ENCODE measurements around the gene NLGN1. TPM values are rescaled to one million over a fixed set of nuclear protein-coding genes. Genes with fewer than 3 reads are reported as not detected.
A peak's percentile ranks its signal among the peaks of the same experiment; 100 is the strongest.

The NLGN1 gene
- total and polyA plus RNA-seq, 5 donors: 0.48 to 2.2 (median 0.97) TPM

GRCh38 chr3:174122411-174122810, 724.9 kb downstream of the NLGN1 start:
- ATAC-seq (no peak), DNase-seq (no peak)
- Histone ChIP-seq H3K27ac (ENCODE audit: low read length) (no peak overlapping the region), H3K9me3 (ENCODE audit: control insufficient read depth, low read length) (no peaks in the 10 kb centered on the region), H3K4me1 (ENCODE audit: control insufficient read depth, insufficient read depth, low read length) (no peaks in the 10 kb centered on the region), H3K27me3 (ENCODE audit: control insufficient read depth, insufficient read depth) (no peaks in the 10 kb centered on the region), H3K4me3 (ENCODE audit: low read length) (no peak overlapping the region)
- 80% methylated on average over 2 of the region's 2 CpGs for WGBS
- intact Hi-C loops (cut with DNase I): no loop called here

- no peaks in the 10 kb centered on the region for H3K9me3 ChIP-seq (ENCODE audit: control insufficient read depth, low read length)
- no peaks in the 10 kb centered on the region for H3K27me3 ChIP-seq (ENCODE audit: control insufficient read depth, insufficient read depth)
- H3K27ac ChIP-seq (ENCODE audit: low read length): no peak overlapping the region
- no peaks in the 10 kb centered on the region for H3K4me1 ChIP-seq (ENCODE audit: control insufficient read depth, insufficient read depth, low read length)
- DNase-seq: no peak
- H3K4me3 ChIP-seq (ENCODE audit: low read length): no peak overlapping the region
- WGBS: 58% methylated on average over 2 of the region's 2 CpGs
- intact Hi-C loops (cut with DNase I): no loop called here
- peak in 1 of 2 donors; percentile 40 for ATAC-seq
Observed at GRCh38 chr3:174125267-174125824, 727.8 kb downstream of the NLGN1 start.

- H3K9me3 ChIP-seq (ENCODE audit: control insufficient read depth, low read length): no peaks in the 10 kb centered on the region
- no peaks in the 10 kb centered on the region for H3K27me3 ChIP-seq (ENCODE audit: control insufficient read depth, insufficient read depth)
- 83% methylated on average over 4 of the region's 4 CpGs for WGBS
- H3K4me3 ChIP-seq (ENCODE audit: low read length): no peak overlapping the region
- intact Hi-C loops (cut with DNase I): no loop called here
- ATAC-seq: no peak
- no peak for DNase-seq
- H3K4me1 ChIP-seq (ENCODE audit: control insufficient read depth, insufficient read depth, low read length): no peaks in the 10 kb centered on the region
- H3K27ac ChIP-seq (ENCODE audit: low read length): no peak overlapping the region
Observed at GRCh38 chr3:174126990-174127758, 729.6 kb downstream of the NLGN1 start.

GRCh38 chr3:174132006-174132405, 734.5 kb downstream of the NLGN1 start:
- H3K27me3 ChIP-seq (ENCODE audit: control insufficient read depth, insufficient read depth): no peaks in the 10 kb centered on the region
- no peak overlapping the region for H3K4me3 ChIP-seq (ENCODE audit: low read length)
- H3K27ac ChIP-seq (ENCODE audit: low read length): no peak overlapping the region
- H3K4me1 ChIP-seq (ENCODE audit: control insufficient read depth, insufficient read depth, low read length): no peaks in the 10 kb centered on the region
- no peak for DNase-seq
- intact Hi-C loops (cut with DNase I): no loop called here
- no peaks in the 10 kb centered on the region for H3K9me3 ChIP-seq (ENCODE audit: control insufficient read depth, low read length)
- 87% methylated on average over 1 of the region's 1 CpG for WGBS
- no peak for ATAC-seq

GRCh38 chr3:174132421-174133042, 735.0 kb downstream of the NLGN1 start:
- Histone ChIP-seq H3K4me3 (ENCODE audit: low read length) (no peak overlapping the region), H3K9me3 (ENCODE audit: control insufficient read depth, low read length) (no peaks in the 10 kb centered on the region), H3K27ac (ENCODE audit: low read length) (no peak overlapping the region), H3K27me3 (ENCODE audit: control insufficient read depth, insufficient read depth) (no peaks in the 10 kb centered on the region), H3K4me1 (ENCODE audit: control insufficient read depth, insufficient read depth, low read length) (no peaks in the 10 kb centered on the region)
- no peak for ATAC-seq
- no peak for DNase-seq
- intact Hi-C loops (cut with DNase I): no loop called here
- 91% methylated on average over 5 of the region's 5 CpGs for WGBS

GRCh38 chr3:174146008-174146407, 748.5 kb downstream of the NLGN1 start:
- ATAC-seq: no peak
- Histone ChIP-seq H3K27me3 (ENCODE audit: control insufficient read depth, insufficient read depth) (no peaks in the 10 kb centered on the region), H3K27ac (ENCODE audit: low read length) (no peak overlapping the region), H3K4me1 (ENCODE audit: control insufficient read depth, insufficient read depth, low read length) (no peaks in the 10 kb centered on the region), H3K4me3 (ENCODE audit: low read length) (no peak overlapping the region), H3K9me3 (ENCODE audit: control insufficient read depth, low read length) (no peaks in the 10 kb centered on the region)
- WGBS: 94% methylated on average over 1 of the region's 1 CpG
- intact Hi-C loops (cut with DNase I): no loop called here
- DNase-seq: no peak

- H3K27me3 ChIP-seq (ENCODE audit: control insufficient read depth, insufficient read depth): no peaks in the 10 kb centered on the region
- ATAC-seq (no peak), DNase-seq (no peak)
- H3K4me3 ChIP-seq (ENCODE audit: low read length): no peak overlapping the region
- H3K4me1 ChIP-seq (ENCODE audit: control insufficient read depth, insufficient read depth, low read length): no peaks in the 10 kb centered on the region
- intact Hi-C loops (cut with DNase I): no loop called here
- H3K9me3 ChIP-seq (ENCODE audit: control insufficient read depth, low read length): no peaks in the 10 kb centered on the region
- no peak overlapping the region for H3K27ac ChIP-seq (ENCODE audit: low read length)
Observed at GRCh38 chr3:174147798-174148197, 750.3 kb downstream of the NLGN1 start.

GRCh38 chr3:174153871-174154270, 756.3 kb downstream of the NLGN1 start:
- Histone ChIP-seq H3K27ac (ENCODE audit: low read length) (no peak overlapping the region), H3K27me3 (ENCODE audit: control insufficient read depth, insufficient read depth) (no peaks in the 10 kb centered on the region), H3K4me1 (ENCODE audit: control insufficient read depth, insufficient read depth, low read length) (no peaks in the 10 kb centered on the region), H3K4me3 (ENCODE audit: low read length) (no peak overlapping the region), H3K9me3 (ENCODE audit: control insufficient read depth, low read length) (no peaks in the 10 kb centered on the region)
- ATAC-seq: no peak
- 83% methylated on average over 1 of the region's 1 CpG for WGBS
- intact Hi-C loops (cut with DNase I): no loop called here
- DNase-seq: no peak

- H3K4me3 ChIP-seq (ENCODE audit: low read length): peak overlapping the region; percentile 42
- no peak for ATAC-seq
- no peaks in the 10 kb centered on the region for H3K27me3 ChIP-seq (ENCODE audit: control insufficient read depth, insufficient read depth)
- H3K9me3 ChIP-seq (ENCODE audit: control insufficient read depth, low read length): no peaks in the 10 kb centered on the region
- WGBS: 45% methylated on average over 7 of the region's 7 CpGs
- intact Hi-C loops (cut with DNase I): no loop called here
- H3K4me1 ChIP-seq (ENCODE audit: control insufficient read depth, insufficient read depth, low read length): no peaks in the 10 kb centered on the region
- DNase-seq: peak in 1 of 3 donors; percentile 19
- no peak overlapping the region for H3K27ac ChIP-seq (ENCODE audit: low read length)
Observed at GRCh38 chr3:174156200-174156599, 758.7 kb downstream of the NLGN1 start.

GRCh38 chr3:174158674-174159073, 761.1 kb downstream of the NLGN1 start:
- H3K4me1 ChIP-seq (ENCODE audit: control insufficient read depth, insufficient read depth, low read length): no peaks in the 10 kb centered on the region
- no peaks in the 10 kb centered on the region for H3K27me3 ChIP-seq (ENCODE audit: control insufficient read depth, insufficient read depth)
- no peaks in the 10 kb centered on the region for H3K9me3 ChIP-seq (ENCODE audit: control insufficient read depth, low read length)
- DNase-seq: no peak
- ATAC-seq: no peak
- no peak overlapping the region for H3K27ac ChIP-seq (ENCODE audit: low read length)
- H3K4me3 ChIP-seq (ENCODE audit: low read length): no peak overlapping the region
- intact Hi-C loops (cut with DNase I): no loop called here
- 86% methylated on average over 1 of the region's 1 CpG for WGBS

GRCh38 chr3:174159604-174160003, 762.1 kb downstream of the NLGN1 start:
- intact Hi-C loops (cut with DNase I): no loop called here
- Histone ChIP-seq H3K27me3 (ENCODE audit: control insufficient read depth, insufficient read depth) (no peaks in the 10 kb centered on the region), H3K27ac (ENCODE audit: low read length) (no peak overlapping the region), H3K4me3 (ENCODE audit: low read length) (no peak overlapping the region), H3K4me1 (ENCODE audit: control insufficient read depth, insufficient read depth, low read length) (no peaks in the 10 kb centered on the region), H3K9me3 (ENCODE audit: control insufficient read depth, low read length) (no peaks in the 10 kb centered on the region)
- WGBS: 80% methylated on average over 3 of the region's 3 CpGs
- DNase-seq (no peak), ATAC-seq (no peak)

All from right cardiac atrium (tissue), 5 donors.